GM23338 (cell line): ENCODE measurements around the gene TMEM218. TPM values are rescaled to one million over a fixed set of nuclear protein-coding genes. Genes with fewer than 3 reads are reported as not detected.

Experiments used
- ATAC-seq: fragments of 200-7000 bp; cut with Tn5 transposase; 3 replicates; pipeline ENCODE4 v1.9.1; 2020
- DNase-seq: peaks from one replicate; pipeline ENCODE4 v3.0.0-alpha.2; 2015; ENCODE audit warnings: low spot score
- H2AFZ ChIP-seq: fragments of 200-600 bp; sonication (generic); 2 replicates; pipeline ENCODE4 v1.8.0; 2016; ENCODE audit warnings: antibody characterized with exemption, mild to moderate bottlenecking, moderate library complexity
- H3F3A ChIP-seq: fragments of 200-600 bp; sonication (generic); replicated peaks from 2 replicates; pipeline ENCODE4 v1.8.0; 2017; ENCODE audit warnings: antibody characterized with exemption, mixed run types, low read depth
- H3K27ac ChIP-seq: fragments of 200-600 bp; sonication (generic); 2 replicates; pipeline ENCODE4 v1.6.1; 2016; ENCODE audit warnings: low read depth
- H3K27me3 ChIP-seq: fragments of 200-600 bp; sonication (generic); 2 replicates; pipeline ENCODE4 v1.8.0; 2016; ENCODE audit warnings: mild to moderate bottlenecking, mixed run types, moderate library complexity; ENCODE audit not compliant: insufficient read depth
- H3K36me3 ChIP-seq: fragments of 200-600 bp; sonication (generic); 2 replicates; pipeline ENCODE4 v1.8.0; 2016; ENCODE audit warnings: mild to moderate bottlenecking; ENCODE audit not compliant: insufficient read depth
- H3K4me1 ChIP-seq: fragments of 200-600 bp; sonication (generic); 2 replicates; pipeline ENCODE4 v1.8.0; 2016; ENCODE audit warnings: mild to moderate bottlenecking, moderate library complexity; ENCODE audit not compliant: insufficient read depth
- H3K4me2 ChIP-seq: fragments of 200-600 bp; sonication (generic); 2 replicates; pipeline ENCODE4 v1.7.1; 2017; ENCODE audit warnings: mixed run types
- H3K4me3 ChIP-seq: fragments of 200-600 bp; sonication (generic); 2 replicates; pipeline ENCODE4 v1.6.1; 2016; ENCODE audit warnings: mixed run types
- H3K79me2 ChIP-seq: fragments of 200-600 bp; sonication (generic); replicated peaks from 2 replicates; pipeline ENCODE4 v1.8.0; 2017; ENCODE audit warnings: mild to moderate bottlenecking; ENCODE audit not compliant: insufficient read depth
- H3K9me2 ChIP-seq: fragments of 200-600 bp; sonication (generic); 2 replicates; pipeline ENCODE4 v1.8.0; 2017; ENCODE audit not compliant: insufficient read depth
- H4K20me1 ChIP-seq: fragments of 200-600 bp; sonication (generic); replicated peaks from 2 replicates; pipeline ENCODE4 v1.8.0; 2017; ENCODE audit warnings: mild to moderate bottlenecking; ENCODE audit not compliant: insufficient read depth
- H3K27ac Mint-ChIP-seq: 2 replicates; pipeline ENCODE4 v1.8.0; 2020; ENCODE audit warnings: inconsistent platforms, mild to moderate bottlenecking, moderate library complexity, mixed read lengths
- H3K27me3 Mint-ChIP-seq: 3 replicates; pipeline ENCODE4 v1.8.0; 2022; ENCODE audit warnings: low read depth, mild to moderate bottlenecking, moderate library complexity, mixed read lengths, inconsistent platforms; ENCODE audit not compliant: insufficient read depth, poor library complexity
- H3K36me3 Mint-ChIP-seq: 3 replicates; pipeline ENCODE4 v1.8.0; 2021; ENCODE audit warnings: low read depth, mild to moderate bottlenecking, inconsistent platforms, moderate library complexity, mixed read lengths
- H3K4me1 Mint-ChIP-seq: 3 replicates; pipeline ENCODE4 v1.8.0; 2020; ENCODE audit warnings: mild to moderate bottlenecking, inconsistent platforms, mixed read lengths
- H3K4me3 Mint-ChIP-seq: 3 replicates; pipeline ENCODE4 v1.8.0; 2021; ENCODE audit warnings: moderate library complexity, mild to moderate bottlenecking, inconsistent platforms, mixed read lengths
- H3K9me3 Mint-ChIP-seq: 3 replicates; pipeline ENCODE4 v1.8.0; 2020; ENCODE audit warnings: moderate library complexity, mild to moderate bottlenecking, inconsistent platforms, mixed read lengths
- CREB1 ChIP-seq: fragments of 250-450 bp; sonication (Bioruptor Pico); IDR thresholded peaks from 2 replicates; pipeline ENCODE4 v1.5.0; 2020; ENCODE audit warnings: low read depth, mild to moderate bottlenecking, moderate library complexity
- EZH2 ChIP-seq: fragments of 200-600 bp; sonication (generic); IDR thresholded peaks from one replicate; pipeline ENCODE4 v1.8.0; 2017; ENCODE audit warnings: antibody characterized with exemption, mild to moderate bottlenecking, low read depth; ENCODE audit not compliant: unreplicated experiment
- EZH2phosphoT487 ChIP-seq: fragments of 200-600 bp; sonication (generic); IDR thresholded peaks from one replicate; pipeline ENCODE4 v1.8.1; 2018; ENCODE audit warnings: antibody characterized with exemption; ENCODE audit not compliant: unreplicated experiment
- JUNB ChIP-seq: IDR thresholded peaks from one replicate; pipeline ENCODE4 v1.6.1; 2016; ENCODE audit warnings: antibody characterized with exemption; ENCODE audit not compliant: unreplicated experiment
- NANOG ChIP-seq: IDR thresholded peaks from 2 replicates; pipeline ENCODE4 v1.6.1; 2016; ENCODE audit warnings: antibody characterized with exemption, borderline replicate concordance
- POLR2AphosphoS5 ChIP-seq: IDR thresholded peaks from 2 replicates; pipeline ENCODE4 v1.6.1; 2016; ENCODE audit warnings: antibody characterized with exemption, low read depth
- REST ChIP-seq: IDR thresholded peaks from one replicate; pipeline ENCODE4 v1.6.1; 2018; ENCODE audit warnings: antibody characterized with exemption; ENCODE audit not compliant: unreplicated experiment
- STAT1 ChIP-seq: IDR thresholded peaks from one replicate; pipeline ENCODE4 v1.6.1; 2016; ENCODE audit warnings: antibody characterized with exemption; ENCODE audit not compliant: unreplicated experiment
- ZNF114 ChIP-seq: fragments of 250-450 bp; sonication (Bioruptor Pico); IDR thresholded peaks from 2 replicates; pipeline ENCODE4 v1.5.0; 2020; ENCODE audit warnings: mild to moderate bottlenecking, moderate library complexity
- polyA plus RNA-seq: library from polyadenylated mRNA; unstranded; fragments of >200 nt; fragmentation: Nextera tagmentation; extraction: Ambion mirVana; gene quantifications from 2 replicates; pipeline ENCODE4 v1.2.1, GENCODE V29; 2016
- total RNA-seq: library from RNA; depleted of rRNA; stranded (reverse); fragments of >200 nt; shearing (Covaris generic); gene quantifications from 2 replicates; pipeline ENCODE4 v1.2.3, GENCODE V29; 2014
- TF ChIP-seq, protein P1 (sequence below): fragments of 250-450 bp; sonication (Bioruptor Pico); IDR thresholded peaks from 2 replicates; pipeline ENCODE4 v1.5.0; 2020; ENCODE audit warnings: mild to moderate bottlenecking, moderate library complexity
- TF ChIP-seq, protein P2 (sequence below), 2 experiments: fragments of 200-600 bp in 1 of 2; sonication (generic) in 1 of 2; conservative IDR thresholded peaks; 2 replicates each; pipeline versions ENCODE4 v1.5.1 to v1.6.1; 2016 to 2017; ENCODE audit warnings: antibody characterized with exemption in 2 of 2, low read depth in 2 of 2, mild to moderate bottlenecking in 2 of 2, moderate library complexity in 1 of 2
- TF ChIP-seq, protein P3 (sequence below): IDR thresholded peaks from 2 replicates; pipeline ENCODE4 v1.6.1; 2016; ENCODE audit warnings: antibody characterized with exemption

TMEM218 gene
- total and polyA plus RNA-seq, 2 experiments from 2014 or later = 23.7 to 24.2 TPM

GRCh38 chr11:125157118-125157733 lies 45.8 kb upstream of the TMEM218 start:
- H3F3A ChIP-seq = no peaks in the 10 kb centered on the region
- no peaks in the 10 kb centered on the region for H3K79me2 ChIP-seq
- H3K27ac Mint-ChIP-seq = no peak overlapping the region
- no peaks in the 10 kb centered on the region; the same call in 1 of the 2 replicates for H3K27me3 ChIP-seq
- no peak overlapping the region for H3K4me2 ChIP-seq
- no peaks in the 10 kb centered on the region for H4K20me1 ChIP-seq
- ATAC-seq (no peak), DNase-seq (no peak)
- H3K4me3 ChIP-seq = no peak overlapping the region
- no peaks in the 10 kb centered on the region for H3K27me3 Mint-ChIP-seq
- H2AFZ ChIP-seq = no peak overlapping the region
- TF ChIP-seq NANOG (no peak), POLR2AphosphoS5 (no peak), STAT1 (no peak), REST (no peak), ZNF114 (CRISPR knock-in tag) (no peak), EZH2 (no peak), CREB1 (CRISPR knock-in tag) (no peak), EZH2phosphoT487 (no peak), JUNB (no peak)
- TF ChIP-seq, protein P1, sequence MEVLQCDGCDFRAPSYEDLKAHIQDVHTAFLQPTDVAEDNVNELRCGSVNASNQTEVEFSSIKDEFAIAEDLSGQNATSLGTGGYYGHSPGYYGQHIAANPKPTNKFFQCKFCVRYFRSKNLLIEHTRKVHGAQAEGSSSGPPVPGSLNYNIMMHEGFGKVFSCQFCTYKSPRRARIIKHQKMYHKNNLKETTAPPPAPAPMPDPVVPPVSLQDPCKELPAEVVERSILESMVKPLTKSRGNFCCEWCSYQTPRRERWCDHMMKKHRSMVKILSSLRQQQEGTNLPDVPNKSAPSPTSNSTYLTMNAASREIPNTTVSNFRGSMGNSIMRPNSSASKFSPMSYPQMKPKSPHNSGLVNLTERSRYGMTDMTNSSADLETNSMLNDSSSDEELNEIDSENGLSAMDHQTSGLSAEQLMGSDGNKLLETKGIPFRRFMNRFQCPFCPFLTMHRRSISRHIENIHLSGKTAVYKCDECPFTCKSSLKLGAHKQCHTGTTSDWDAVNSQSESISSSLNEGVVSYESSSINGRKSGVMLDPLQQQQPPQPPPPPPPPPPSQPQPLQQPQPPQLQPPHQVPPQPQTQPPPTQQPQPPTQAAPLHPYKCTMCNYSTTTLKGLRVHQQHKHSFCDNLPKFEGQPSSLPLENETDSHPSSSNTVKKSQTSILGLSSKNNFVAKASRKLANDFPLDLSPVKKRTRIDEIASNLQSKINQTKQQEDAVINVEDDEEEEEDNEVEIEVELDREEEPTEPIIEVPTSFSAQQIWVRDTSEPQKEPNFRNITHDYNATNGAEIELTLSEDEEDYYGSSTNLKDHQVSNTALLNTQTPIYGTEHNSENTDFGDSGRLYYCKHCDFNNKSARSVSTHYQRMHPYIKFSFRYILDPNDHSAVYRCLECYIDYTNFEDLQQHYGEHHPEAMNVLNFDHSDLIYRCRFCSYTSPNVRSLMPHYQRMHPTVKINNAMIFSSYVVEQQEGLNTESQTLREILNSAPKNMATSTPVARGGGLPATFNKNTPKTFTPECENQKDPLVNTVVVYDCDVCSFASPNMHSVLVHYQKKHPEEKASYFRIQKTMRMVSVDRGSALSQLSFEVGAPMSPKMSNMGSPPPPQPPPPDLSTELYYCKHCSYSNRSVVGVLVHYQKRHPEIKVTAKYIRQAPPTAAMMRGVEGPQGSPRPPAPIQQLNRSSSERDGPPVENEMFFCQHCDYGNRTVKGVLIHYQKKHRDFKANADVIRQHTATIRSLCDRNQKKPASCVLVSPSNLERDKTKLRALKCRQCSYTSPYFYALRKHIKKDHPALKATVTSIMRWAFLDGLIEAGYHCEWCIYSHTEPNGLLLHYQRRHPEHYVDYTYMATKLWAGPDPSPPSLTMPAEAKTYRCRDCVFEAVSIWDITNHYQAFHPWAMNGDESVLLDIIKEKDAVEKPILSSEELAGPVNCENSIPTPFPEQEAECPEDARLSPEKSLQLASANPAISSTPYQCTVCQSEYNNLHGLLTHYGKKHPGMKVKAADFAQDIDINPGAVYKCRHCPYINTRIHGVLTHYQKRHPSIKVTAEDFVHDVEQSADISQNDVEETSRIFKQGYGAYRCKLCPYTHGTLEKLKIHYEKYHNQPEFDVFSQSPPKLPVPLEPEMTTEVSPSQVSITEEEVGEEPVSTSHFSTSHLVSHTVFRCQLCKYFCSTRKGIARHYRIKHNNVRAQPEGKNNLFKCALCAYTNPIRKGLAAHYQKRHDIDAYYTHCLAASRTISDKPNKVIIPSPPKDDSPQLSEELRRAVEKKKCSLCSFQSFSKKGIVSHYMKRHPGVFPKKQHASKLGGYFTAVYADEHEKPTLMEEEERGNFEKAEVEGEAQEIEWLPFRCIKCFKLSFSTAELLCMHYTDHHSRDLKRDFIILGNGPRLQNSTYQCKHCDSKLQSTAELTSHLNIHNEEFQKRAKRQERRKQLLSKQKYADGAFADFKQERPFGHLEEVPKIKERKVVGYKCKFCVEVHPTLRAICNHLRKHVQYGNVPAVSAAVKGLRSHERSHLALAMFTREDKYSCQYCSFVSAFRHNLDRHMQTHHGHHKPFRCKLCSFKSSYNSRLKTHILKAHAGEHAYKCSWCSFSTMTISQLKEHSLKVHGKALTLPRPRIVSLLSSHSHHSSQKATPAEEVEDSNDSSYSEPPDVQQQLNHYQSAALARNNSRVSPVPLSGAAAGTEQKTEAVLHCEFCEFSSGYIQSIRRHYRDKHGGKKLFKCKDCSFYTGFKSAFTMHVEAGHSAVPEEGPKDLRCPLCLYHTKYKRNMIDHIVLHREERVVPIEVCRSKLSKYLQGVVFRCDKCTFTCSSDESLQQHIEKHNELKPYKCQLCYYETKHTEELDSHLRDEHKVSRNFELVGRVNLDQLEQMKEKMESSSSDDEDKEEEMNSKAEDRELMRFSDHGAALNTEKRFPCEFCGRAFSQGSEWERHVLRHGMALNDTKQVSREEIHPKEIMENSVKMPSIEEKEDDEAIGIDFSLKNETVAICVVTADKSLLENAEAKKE (CRISPR knock-in tag) = no peak
- TF ChIP-seq, protein P2, sequence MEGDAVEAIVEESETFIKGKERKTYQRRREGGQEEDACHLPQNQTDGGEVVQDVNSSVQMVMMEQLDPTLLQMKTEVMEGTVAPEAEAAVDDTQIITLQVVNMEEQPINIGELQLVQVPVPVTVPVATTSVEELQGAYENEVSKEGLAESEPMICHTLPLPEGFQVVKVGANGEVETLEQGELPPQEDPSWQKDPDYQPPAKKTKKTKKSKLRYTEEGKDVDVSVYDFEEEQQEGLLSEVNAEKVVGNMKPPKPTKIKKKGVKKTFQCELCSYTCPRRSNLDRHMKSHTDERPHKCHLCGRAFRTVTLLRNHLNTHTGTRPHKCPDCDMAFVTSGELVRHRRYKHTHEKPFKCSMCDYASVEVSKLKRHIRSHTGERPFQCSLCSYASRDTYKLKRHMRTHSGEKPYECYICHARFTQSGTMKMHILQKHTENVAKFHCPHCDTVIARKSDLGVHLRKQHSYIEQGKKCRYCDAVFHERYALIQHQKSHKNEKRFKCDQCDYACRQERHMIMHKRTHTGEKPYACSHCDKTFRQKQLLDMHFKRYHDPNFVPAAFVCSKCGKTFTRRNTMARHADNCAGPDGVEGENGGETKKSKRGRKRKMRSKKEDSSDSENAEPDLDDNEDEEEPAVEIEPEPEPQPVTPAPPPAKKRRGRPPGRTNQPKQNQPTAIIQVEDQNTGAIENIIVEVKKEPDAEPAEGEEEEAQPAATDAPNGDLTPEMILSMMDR (conservative IDR thresholded peaks at IDR 0.05; ENCODE audit: low read depth in 2 of 2) = no peak
- TF ChIP-seq, protein P3, sequence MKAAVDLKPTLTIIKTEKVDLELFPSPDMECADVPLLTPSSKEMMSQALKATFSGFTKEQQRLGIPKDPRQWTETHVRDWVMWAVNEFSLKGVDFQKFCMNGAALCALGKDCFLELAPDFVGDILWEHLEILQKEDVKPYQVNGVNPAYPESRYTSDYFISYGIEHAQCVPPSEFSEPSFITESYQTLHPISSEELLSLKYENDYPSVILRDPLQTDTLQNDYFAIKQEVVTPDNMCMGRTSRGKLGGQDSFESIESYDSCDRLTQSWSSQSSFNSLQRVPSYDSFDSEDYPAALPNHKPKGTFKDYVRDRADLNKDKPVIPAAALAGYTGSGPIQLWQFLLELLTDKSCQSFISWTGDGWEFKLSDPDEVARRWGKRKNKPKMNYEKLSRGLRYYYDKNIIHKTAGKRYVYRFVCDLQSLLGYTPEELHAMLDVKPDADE = no peak
- no peak overlapping the region for H3K4me3 Mint-ChIP-seq
- H3K36me3 ChIP-seq = no peaks in the 10 kb centered on the region
- no peak overlapping the region for H3K27ac ChIP-seq
- H3K4me1 Mint-ChIP-seq = peaks cover 24% of the 10 kb centered on the region
- peaks cover 15% of the 10 kb centered on the region for H3K4me1 ChIP-seq
- peaks cover 4% of the 10 kb centered on the region; the same call in 1 of the 3 replicates for H3K9me3 Mint-ChIP-seq
- H3K9me2 ChIP-seq = no peaks in the 10 kb centered on the region
- H3K36me3 Mint-ChIP-seq = peaks cover 3% of the 10 kb centered on the region; the same call in 1 of the 3 replicates
